Stimulated activated memory B cell treated with anti-CD40 and anti-IgM and Interleukin-4, amounts not matched to agents 10 μg/mL and 1 μg/mL and 100 μg/mL, for 72 hours (primary cell): ENCODE measurements around the gene NAA20.

Source experiments
- ATAC-seq: fragments of 150-1000 bp; cut with Tn5 transposase; 2 replicates; pipeline ENCODE4 v1.10.0; 2021
- H3K27ac Mint-ChIP-seq: one replicate; pipeline ENCODE4 v1.8.0; 2022; ENCODE audit warnings: mild to moderate bottlenecking, mixed read lengths
- H3K27me3 Mint-ChIP-seq: one replicate; pipeline ENCODE4 v1.8.0; 2022; ENCODE audit warnings: mixed read lengths
- H3K36me3 Mint-ChIP-seq: one replicate; pipeline ENCODE4 v1.8.0; 2022; ENCODE audit warnings: mixed read lengths
- H3K4me1 Mint-ChIP-seq: one replicate; pipeline ENCODE4 v1.8.0; 2022; ENCODE audit warnings: mixed read lengths
- H3K4me3 Mint-ChIP-seq: one replicate; pipeline ENCODE4 v1.8.0; 2022; ENCODE audit warnings: mild to moderate bottlenecking, moderate library complexity, mixed read lengths
- H3K9me3 Mint-ChIP-seq: one replicate; pipeline ENCODE4 v1.8.0; 2022; ENCODE audit warnings: mixed read lengths

The NAA20 gene

GRCh38 chr20:19978511-19979210 lies 38.5 kb upstream of the NAA20 start:
- no peaks in the 10 kb centered on the region for H3K27me3 Mint-ChIP-seq
- no peak overlapping the region for H3K27ac Mint-ChIP-seq
- no peak overlapping the region for H3K4me3 Mint-ChIP-seq
- no peak for ATAC-seq
- no peaks in the 10 kb centered on the region for H3K4me1 Mint-ChIP-seq
- H3K36me3 Mint-ChIP-seq, result peaks cover 5% of the 10 kb centered on the region
- H3K9me3 Mint-ChIP-seq, result no peaks in the 10 kb centered on the region

GRCh38 chr20:19981031-19981451 lies 36.1 kb upstream of the NAA20 start:
- Mint-ChIP-seq H3K36me3 (peaks cover 5% of the 10 kb centered on the region), H3K9me3 (peaks cover 4% of the 10 kb centered on the region), H3K4me1 (no peaks in the 10 kb centered on the region), H3K27me3 (no peaks in the 10 kb centered on the region), H3K27ac (no peak overlapping the region), H3K4me3 (no peak overlapping the region)
- no peak for ATAC-seq

DNA sequence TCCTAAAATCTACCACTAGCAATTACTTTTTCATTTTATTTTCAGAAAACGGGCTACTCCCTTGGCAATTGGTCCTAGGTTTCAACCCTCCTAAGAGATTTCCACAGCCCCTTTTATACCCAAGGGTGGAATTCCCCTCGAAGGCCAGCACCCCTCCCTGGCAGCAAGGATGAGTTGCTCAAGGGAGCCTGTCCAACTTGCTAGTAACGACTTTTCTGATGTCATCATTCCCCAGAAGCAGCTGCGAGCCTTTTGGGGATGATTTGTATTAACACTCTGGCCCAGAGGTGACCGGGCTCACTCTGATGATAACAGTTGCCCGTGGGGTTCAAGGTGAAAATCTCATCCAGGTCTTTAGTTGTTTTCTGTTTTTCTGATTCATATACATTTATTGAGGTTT lies 30.7 kb upstream of the NAA20 start:
- Mint-ChIP-seq H3K4me1 (no peaks in the 10 kb centered on the region), H3K36me3 (no peaks in the 10 kb centered on the region), H3K9me3 (peaks cover 4% of the 10 kb centered on the region), H3K4me3 (no peak overlapping the region), H3K27me3 (peaks cover 10% of the 10 kb centered on the region), H3K27ac (no peak overlapping the region)
- no peak for ATAC-seq

DNA sequence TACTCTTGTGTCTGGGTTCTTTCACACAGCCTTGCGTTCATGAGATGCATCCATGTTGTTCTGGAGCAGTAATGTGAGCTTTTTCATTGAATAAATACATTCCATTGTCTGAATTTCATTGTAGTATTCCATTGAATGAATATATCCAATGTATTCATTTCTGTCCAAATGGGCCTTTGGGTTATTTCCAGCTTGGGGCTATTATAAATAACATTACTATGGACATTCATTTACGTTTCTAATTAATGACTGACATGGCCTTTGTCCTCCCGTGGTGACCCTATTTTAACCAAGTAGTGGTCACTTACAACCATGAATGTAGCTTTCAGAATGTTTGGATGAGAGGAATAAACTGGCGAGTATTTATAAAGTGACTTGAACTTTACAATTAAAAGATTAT lies 30.1 kb upstream of the NAA20 start:
- H3K27me3 Mint-ChIP-seq, result peaks cover 10% of the 10 kb centered on the region
- H3K27ac Mint-ChIP-seq, result no peak overlapping the region
- H3K4me1 Mint-ChIP-seq, result no peaks in the 10 kb centered on the region
- H3K4me3 Mint-ChIP-seq, result no peak overlapping the region
- H3K9me3 Mint-ChIP-seq, result peaks cover 4% of the 10 kb centered on the region
- no peak for ATAC-seq
- H3K36me3 Mint-ChIP-seq, result no peaks in the 10 kb centered on the region

- H3K36me3 Mint-ChIP-seq, result no peaks in the 10 kb centered on the region
- H3K9me3 Mint-ChIP-seq, result no peaks in the 10 kb centered on the region
- no peak overlapping the region for H3K4me3 Mint-ChIP-seq
- H3K27ac Mint-ChIP-seq, result no peak overlapping the region
- ATAC-seq, result no peak
- peaks cover 10% of the 10 kb centered on the region for H3K27me3 Mint-ChIP-seq
- no peaks in the 10 kb centered on the region for H3K4me1 Mint-ChIP-seq
Measured at GRCh38 chr20:19990850-19991249, 26.3 kb upstream of the NAA20 start.

GRCh38 chr20:19991308-19991707 lies 25.9 kb upstream of the NAA20 start:
- ATAC-seq, result no peak
- Mint-ChIP-seq H3K4me1 (no peaks in the 10 kb centered on the region), H3K4me3 (no peak overlapping the region)

DNA sequence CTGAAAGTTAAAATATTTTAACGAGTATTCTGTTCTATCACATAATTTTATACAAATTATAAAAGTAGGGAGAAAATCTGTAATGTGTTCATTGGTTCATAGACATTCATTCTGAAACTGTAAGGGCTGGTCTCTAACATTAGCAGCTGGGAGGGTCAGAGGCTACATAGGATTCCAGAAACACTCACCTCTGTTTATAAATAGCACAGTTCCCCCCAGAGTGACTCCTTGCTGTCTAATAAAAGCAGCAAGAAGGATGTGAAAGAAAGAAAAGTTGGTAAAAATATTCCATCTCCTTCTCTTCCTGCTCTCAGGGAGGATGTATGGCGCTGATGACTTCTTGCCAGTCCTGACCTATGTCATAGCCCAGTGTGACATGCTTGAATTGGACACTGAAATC lies 25.3 kb upstream of the NAA20 start:
- Mint-ChIP-seq H3K27ac (no peak overlapping the region), H3K4me1 (no peaks in the 10 kb centered on the region), H3K9me3 (no peaks in the 10 kb centered on the region), H3K4me3 (no peak overlapping the region), H3K27me3 (peaks cover 10% of the 10 kb centered on the region), H3K36me3 (no peaks in the 10 kb centered on the region)
- ATAC-seq, result no peak

More at GRCh38 chr20:19991308-19991707, 25.9 kb upstream of the NAA20 start:
- H3K27me3 Mint-ChIP-seq, result peaks cover 10% of the 10 kb centered on the region
- H3K9me3 Mint-ChIP-seq, result no peaks in the 10 kb centered on the region
- H3K27ac Mint-ChIP-seq, result no peak overlapping the region
- H3K36me3 Mint-ChIP-seq, result no peaks in the 10 kb centered on the region

DNA sequence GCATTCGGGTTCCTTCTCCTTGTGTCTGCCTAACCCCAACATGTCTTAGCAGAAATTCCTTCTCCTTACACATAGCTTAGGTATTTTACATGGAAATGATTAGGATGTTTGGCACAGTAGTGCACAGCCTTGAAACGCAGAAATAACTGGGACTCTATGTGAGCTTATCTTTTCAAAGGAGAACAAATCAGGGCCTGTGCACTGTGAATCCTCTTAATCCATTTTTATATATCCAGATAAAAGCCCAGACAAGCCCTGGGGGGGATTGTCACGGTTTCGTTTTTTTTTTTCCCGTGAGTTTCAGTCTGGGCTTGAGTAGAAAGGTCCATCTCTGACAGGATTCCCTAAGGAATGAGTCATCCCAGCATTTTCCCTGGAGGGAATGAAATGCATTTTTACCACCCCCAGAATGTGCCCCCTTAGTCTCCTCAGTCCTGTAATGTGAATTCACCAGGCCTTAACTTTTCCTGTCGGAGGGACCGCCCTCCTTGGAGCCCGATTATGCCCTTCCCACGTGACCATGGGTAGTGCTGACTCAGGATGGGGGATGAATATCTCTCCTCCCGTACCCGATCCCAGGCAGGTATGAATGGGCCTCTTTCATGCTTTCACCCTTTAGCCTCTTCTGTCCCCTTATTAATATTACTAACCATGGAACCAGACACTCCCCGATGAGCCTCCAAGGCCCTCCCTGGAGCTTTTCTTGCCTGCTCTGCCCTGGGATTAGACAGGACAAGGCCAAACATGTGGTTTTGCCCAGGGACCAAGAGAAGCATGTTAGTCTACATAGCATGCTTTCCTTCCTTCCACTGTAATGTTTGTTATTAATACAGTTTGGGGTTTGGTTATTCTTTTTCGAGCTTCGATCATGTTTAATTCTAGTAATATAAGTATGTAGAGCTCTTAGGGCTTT lies 23.9 kb upstream of the NAA20 start:
- ATAC-seq, result no peak
- Mint-ChIP-seq H3K4me1 (no peaks in the 10 kb centered on the region), H3K9me3 (no peaks in the 10 kb centered on the region), H3K4me3 (no peak overlapping the region), H3K27me3 (peaks cover 10% of the 10 kb centered on the region), H3K36me3 (no peaks in the 10 kb centered on the region), H3K27ac (no peak overlapping the region)

DNA sequence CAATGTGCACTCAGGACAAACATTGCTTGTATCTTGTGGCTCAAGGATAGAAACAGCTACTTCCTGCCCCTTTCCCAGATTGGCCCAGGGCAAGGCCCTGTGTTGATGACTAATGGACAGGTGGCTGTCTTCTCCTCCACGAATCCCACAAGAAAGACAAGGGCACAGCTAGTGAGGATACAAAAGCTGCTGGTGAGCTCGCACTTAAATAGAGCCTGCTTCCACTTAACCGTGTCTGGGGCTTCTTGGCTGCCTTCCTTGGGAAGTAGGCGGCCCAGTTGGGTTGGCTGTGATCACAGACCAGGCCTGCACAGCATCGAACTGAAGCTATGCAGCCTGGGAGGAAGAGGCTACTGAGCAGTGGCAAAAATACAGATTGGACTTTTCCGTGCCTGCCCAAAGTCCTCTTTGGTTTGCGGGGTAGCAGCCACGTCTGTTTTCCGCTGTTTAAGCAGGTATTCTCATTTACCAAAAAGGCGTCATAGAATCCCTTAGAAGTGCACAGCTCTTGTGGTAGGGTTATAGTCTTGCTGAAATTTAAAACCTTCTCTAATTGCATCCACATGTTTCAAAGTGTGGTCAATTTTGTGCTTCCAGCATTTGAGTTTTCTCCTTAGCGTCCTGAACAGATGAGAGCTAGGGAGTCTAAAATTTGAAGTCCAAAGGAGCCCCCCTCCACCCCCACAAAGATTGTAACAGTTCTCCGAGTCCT lies 23.0 kb upstream of the NAA20 start:
- Mint-ChIP-seq H3K9me3 (no peaks in the 10 kb centered on the region), H3K27ac (no peak overlapping the region), H3K4me1 (no peaks in the 10 kb centered on the region), H3K27me3 (peaks cover 2% of the 10 kb centered on the region), H3K4me3 (no peak overlapping the region), H3K36me3 (no peaks in the 10 kb centered on the region)
- ATAC-seq, result no peak

DNA sequence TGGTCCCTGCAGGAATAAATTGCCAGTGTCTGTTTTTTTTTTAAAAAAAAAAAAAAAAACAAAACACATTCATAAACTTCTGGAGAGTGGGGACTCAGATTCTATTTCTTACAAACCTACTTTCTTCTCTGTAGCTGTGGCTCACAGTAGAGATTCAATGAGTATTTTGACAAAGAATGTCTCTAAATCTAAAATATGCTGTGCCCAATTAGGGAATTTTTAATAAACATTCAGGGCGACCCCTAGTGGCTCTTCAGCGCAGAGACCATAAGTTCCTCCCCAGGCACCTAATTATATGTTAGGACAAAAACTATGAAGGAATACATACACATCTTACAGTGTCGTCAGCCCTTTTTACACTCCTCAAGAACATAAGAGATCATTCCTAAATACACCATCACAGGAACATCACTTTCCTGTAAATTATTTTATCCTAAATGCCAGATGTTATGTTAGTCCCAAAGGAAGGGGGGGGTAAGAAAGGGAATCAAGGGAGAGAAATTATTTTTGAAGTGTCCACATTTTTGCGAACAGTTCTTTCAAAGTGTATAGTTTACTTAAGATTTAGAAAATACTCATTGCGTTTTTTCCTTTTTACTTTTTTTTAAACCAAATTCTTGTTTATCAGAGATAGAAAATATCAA lies 21.8 kb upstream of the NAA20 start:
- H3K27ac Mint-ChIP-seq, result no peak overlapping the region

DNA sequence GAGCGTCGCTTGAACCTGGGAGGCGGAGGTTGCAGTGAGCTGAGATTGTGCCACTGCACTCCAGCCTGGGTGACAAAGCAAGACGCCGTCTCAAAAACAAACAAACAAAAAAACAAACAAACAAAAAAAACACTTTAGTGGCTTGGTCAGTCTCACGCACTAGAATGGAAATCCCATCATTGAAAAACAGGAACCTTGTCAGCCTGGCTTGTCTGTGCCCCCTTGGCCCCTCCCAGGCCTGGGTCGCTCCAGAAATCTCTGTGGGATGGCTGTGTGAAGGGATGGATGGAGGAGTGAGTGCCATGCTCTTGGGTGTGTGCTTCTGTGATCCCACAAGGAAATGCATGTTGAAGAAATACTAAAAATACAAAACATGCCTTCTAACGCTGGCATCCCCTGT lies 20.9 kb upstream of the NAA20 start:
- Mint-ChIP-seq H3K4me1 (no peaks in the 10 kb centered on the region), H3K27ac (no peak overlapping the region), H3K36me3 (no peaks in the 10 kb centered on the region), H3K4me3 (no peak overlapping the region), H3K9me3 (no peaks in the 10 kb centered on the region), H3K27me3 (peaks cover 2% of the 10 kb centered on the region)
- ATAC-seq, result no peak

More for the DNA sequence above, 21.8 kb upstream of the NAA20 start:
- H3K4me3 Mint-ChIP-seq, result no peak overlapping the region
- peak; percentile 57 for ATAC-seq
- H3K9me3 Mint-ChIP-seq, result no peaks in the 10 kb centered on the region
- H3K27me3 Mint-ChIP-seq, result no peaks in the 10 kb centered on the region
- no peaks in the 10 kb centered on the region for H3K36me3 Mint-ChIP-seq
- no peaks in the 10 kb centered on the region for H3K4me1 Mint-ChIP-seq

DNA sequence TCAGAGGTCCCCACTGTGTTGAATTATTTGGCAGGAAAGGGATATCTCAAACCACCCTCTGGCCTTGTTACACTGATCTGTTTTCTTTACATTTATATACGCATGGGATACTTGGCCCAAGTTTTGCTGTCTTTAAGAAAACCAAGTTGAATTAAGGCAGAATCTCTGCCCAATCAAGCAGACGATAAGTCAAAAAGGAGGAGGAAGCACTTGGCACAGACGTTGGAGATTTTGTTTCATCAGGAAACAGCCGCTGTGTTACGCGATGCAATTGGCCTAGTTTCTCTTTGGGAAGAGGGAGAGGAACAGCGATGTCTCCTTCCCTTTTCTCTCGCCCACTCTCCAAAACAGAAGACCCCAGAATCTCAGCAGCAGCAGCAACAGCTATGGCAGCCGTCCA lies 20.2 kb upstream of the NAA20 start:
- H3K36me3 Mint-ChIP-seq, result no peaks in the 10 kb centered on the region
- no peak for ATAC-seq
- H3K4me3 Mint-ChIP-seq, result no peak overlapping the region
- H3K27me3 Mint-ChIP-seq, result peaks cover 8% of the 10 kb centered on the region
- no peaks in the 10 kb centered on the region for H3K9me3 Mint-ChIP-seq
- H3K4me1 Mint-ChIP-seq, result no peaks in the 10 kb centered on the region
- H3K27ac Mint-ChIP-seq, result no peak overlapping the region

DNA sequence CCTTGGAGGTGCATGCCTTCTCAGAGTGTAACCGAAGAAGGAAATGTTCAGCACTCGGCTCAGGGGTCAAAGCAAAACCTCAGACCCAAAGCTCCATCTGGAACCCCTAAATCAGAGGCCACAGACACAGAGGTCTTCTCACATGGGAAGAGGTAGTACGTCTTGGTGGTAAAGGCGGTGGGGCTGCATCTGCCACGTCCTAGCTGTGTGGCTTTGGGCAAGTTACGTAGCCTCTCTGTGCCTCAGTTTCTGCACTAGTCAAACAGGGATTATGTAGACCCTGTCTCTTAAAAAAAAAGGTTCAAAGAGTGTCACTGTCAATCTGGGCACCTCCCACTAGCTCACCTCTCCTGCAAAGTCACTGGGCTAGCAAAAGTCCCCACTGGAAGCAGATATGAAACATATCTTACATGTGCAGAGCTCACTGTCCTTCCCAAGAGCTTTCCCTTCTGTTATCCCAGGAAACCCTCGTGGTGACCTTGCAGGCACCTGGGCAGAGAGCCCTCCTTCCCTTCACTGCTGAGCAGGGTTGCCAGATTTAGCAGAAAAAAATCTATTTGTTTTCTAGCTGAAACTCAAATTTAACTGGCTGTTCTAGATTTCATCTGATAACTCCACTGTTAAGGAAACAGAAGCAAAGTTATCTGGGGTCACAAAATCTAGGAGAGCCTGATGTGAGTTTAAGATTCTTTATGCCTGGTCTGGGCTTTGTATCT lies 18.0 kb upstream of the NAA20 start:
- H3K4me3 Mint-ChIP-seq, result no peak overlapping the region
- peaks cover 16% of the 10 kb centered on the region for H3K4me1 Mint-ChIP-seq
- no peaks in the 10 kb centered on the region for H3K36me3 Mint-ChIP-seq
- peaks cover 27% of the 10 kb centered on the region for H3K27me3 Mint-ChIP-seq
- H3K27ac Mint-ChIP-seq, result no peak overlapping the region
- H3K9me3 Mint-ChIP-seq, result no peaks in the 10 kb centered on the region
- no peak for ATAC-seq

DNA sequence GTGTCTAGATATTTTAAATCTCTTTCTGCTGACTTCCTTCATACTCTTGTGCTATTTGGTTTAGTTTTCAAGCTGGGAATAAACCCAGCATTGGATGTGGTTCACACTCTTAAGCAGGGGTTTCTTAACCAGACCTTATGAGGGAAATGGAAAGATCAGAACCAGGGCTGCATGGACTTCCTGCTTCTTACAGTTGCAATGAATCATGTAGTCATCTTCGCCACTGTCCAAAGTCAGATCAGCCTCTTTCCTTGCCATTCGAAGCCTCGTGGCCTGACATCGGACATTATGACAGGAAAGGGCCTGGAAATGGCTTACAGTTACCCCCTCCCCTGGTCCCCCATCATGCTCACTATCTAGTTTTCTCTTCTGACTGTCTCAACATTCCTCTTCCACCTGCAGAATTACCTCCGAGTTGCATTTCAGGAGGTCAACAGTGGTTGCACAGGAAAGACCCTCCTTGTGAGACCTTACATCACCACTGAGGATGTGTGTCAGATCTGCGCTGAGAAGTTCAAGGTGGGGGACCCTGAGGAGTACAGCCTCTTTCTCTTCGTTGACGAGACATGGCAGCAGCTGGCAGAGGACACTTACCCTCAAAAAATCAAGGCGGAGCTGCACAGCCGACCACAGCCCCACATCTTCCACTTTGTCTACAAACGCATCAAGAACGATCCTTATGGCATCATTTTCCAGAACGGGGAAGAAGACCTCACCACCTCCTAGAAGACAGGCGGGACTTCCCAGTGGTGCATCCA lies 16.8 kb upstream of the NAA20 start:
- Mint-ChIP-seq H3K27ac (no peak overlapping the region), H3K4me3 (no peak overlapping the region), H3K9me3 (no peaks in the 10 kb centered on the region), H3K4me1 (peaks cover 16% of the 10 kb centered on the region), H3K36me3 (no peaks in the 10 kb centered on the region), H3K27me3 (peaks cover 37% of the 10 kb centered on the region)
- ATAC-seq, result no peak
